Body of pancreas (tissue), 4 donors: Measurements from ENCODE around the gene SCRG1. TPM values are rescaled to one million over a fixed set of nuclear protein-coding genes. Genes with fewer than 3 reads are reported as not detected.

Experiments used
- ATAC-seq: fragments of 150-250 bp; one replicate; pipeline ENCODE4 v1.9.1; 2016
- DNase-seq, 4 donors: peaks; one replicate each; pipeline ENCODE4 v3.0.0-alpha.2; 2019
- H3K27ac ChIP-seq, 4 donors: fragments of 200-600 bp; sonication (generic); 1 replicate in 3 of 4; 2 replicates in 1 of 4; pipeline versions ENCODE4 v1.5.1 to v1.6.1; 2016 to 2019; ENCODE audit warnings: mild to moderate bottlenecking in 1 of 4, mixed read lengths in 1 of 4, moderate library complexity in 1 of 4
- H3K27me3 ChIP-seq, 2 donors: fragments of 200-600 bp; sonication (generic); one replicate each; pipeline ENCODE4 v1.6.0; 2016; ENCODE audit warnings: mild to moderate bottlenecking in 1 of 2
- H3K36me3 ChIP-seq, 2 donors: fragments of 200-600 bp; sonication (generic); replicated peaks in 1 of 2; 2 replicates each; pipeline ENCODE4 v1.5.1; 2016; ENCODE audit warnings: low read depth in 2 of 2; ENCODE audit not compliant: insufficient read depth in 1 of 2
- H3K4me1 ChIP-seq: fragments of 200-600 bp; sonication (generic); one replicate; pipeline ENCODE4 v1.6.0; 2016
- H3K4me3 ChIP-seq, 2 donors: fragments of 200-600 bp; sonication (generic); 1 replicate in 1 of 2; 2 replicates in 1 of 2; pipeline ENCODE4 v1.5.1; 2016 to 2019
- H3K9me3 ChIP-seq, 3 donors: fragments of 200-600 bp; sonication (generic); 1 replicate in 2 of 3; 2 replicates in 1 of 3; pipeline ENCODE4 v1.5.1; 2016
- CTCF ChIP-seq, 7 experiments: fragments of 450-650 bp in 4 of 7; fragments of 200-600 bp in 3 of 7; sonication (generic) in 3 of 7; IDR thresholded peaks; one replicate each; pipeline ENCODE4 v1.5.1; 2016 to 2019; ENCODE audit warnings: antibody characterized with exemption in 7 of 7
- POLR2A ChIP-seq, 3 donors: fragments of 450-650 bp; IDR thresholded peaks; one replicate each; pipeline ENCODE4 v1.6.1; 2016; ENCODE audit warnings: antibody characterized with exemption in 3 of 3, mild to moderate bottlenecking in 2 of 3
- WGBS, 2 donors: methylation state at CpG; one replicate each; pipeline ENCODE4 v1.1.5; 2017; 5-methylcytosine and 5-hydroxymethylcytosine counted together
- intact Hi-C: fragments of 100-400 bp; cut with DNase I; formaldehyde crosslinking; loops from one replicate; pipeline ENCODE4 v1.15.1; 2023
- total RNA-seq, 2 donors: library from RNA; depleted of rRNA; stranded (reverse); fragments of >200 nt; gene quantifications; one replicate each; pipeline ENCODE4 v1.1.0, GENCODE V29; 2016

The SCRG1 gene
- total RNA-seq, 2 donors from 2014 or later = not detected

DNA sequence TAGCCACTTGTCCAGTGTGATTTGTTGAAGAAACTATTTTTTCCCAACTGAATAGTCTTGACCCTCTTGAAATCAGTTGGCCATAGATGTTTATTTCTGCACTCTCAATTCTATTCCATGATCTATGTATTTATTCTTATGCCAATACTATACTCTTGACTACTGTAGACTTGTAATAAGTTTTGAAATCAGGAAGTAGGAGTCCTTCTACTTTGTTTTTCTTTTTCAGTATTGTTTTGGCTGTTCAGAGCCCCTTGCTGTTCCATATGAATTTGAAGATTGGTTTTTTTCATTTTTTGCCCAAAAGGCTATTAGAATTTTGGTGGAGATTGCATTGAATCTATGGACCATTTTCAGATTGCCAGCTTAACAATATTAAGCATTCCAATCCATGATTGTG is 17.9 kb downstream of the SCRG1 start:
- intact Hi-C loops = no loop called here
- no peak for DNase-seq
- TF ChIP-seq POLR2A (IDR thresholded peaks at IDR 0.05) (no peak), CTCF (IDR thresholded peaks at IDR 0.05) (no peak)

DNA sequence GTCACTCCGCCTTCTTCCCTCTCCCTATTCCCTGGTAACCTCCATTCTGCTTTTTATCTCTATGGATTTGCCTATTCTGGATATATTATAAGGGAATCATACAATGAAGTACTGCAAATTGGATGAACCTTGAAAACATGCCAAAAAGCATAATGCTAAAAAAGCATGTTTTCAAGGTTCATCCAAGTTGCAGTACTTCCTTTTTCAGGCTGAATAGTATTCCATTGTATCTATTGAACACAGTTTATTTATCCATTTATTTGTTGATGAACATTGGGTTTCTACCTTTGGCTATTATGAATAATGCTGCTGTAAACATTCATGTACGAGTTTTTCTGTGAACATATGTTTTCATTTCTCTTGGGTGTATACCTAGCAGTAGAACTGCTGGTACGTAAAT is 19.0 kb downstream of the SCRG1 start:
- no peak for TF ChIP-seq CTCF (IDR thresholded peaks at IDR 0.05)
- no peak for TF ChIP-seq POLR2A (IDR thresholded peaks at IDR 0.05)
- ATAC-seq = no peak
- H3K9me3 ChIP-seq = no peaks in the 10 kb centered on the region
- DNase-seq = no peak
- no peak overlapping the region for H3K4me3 ChIP-seq
- no peaks in the 10 kb centered on the region for H3K36me3 ChIP-seq
- intact Hi-C loops = no loop called here
- H3K4me1 ChIP-seq = no peaks in the 10 kb centered on the region
- no peak overlapping the region for H3K27ac ChIP-seq
- 96% methylated on average over 3 of the region's 3 CpGs for WGBS, 2 donors
- no peaks in the 10 kb centered on the region for H3K27me3 ChIP-seq

More for the DNA sequence above, 17.9 kb downstream of the SCRG1 start:
- H3K36me3 ChIP-seq = no peaks in the 10 kb centered on the region
- no peak for ATAC-seq
- H3K9me3 ChIP-seq = no peaks in the 10 kb centered on the region
- no peaks in the 10 kb centered on the region for H3K4me1 ChIP-seq
- no peak overlapping the region for H3K27ac ChIP-seq
- H3K4me3 ChIP-seq = no peak overlapping the region
- no peaks in the 10 kb centered on the region for H3K27me3 ChIP-seq

- Histone ChIP-seq H3K36me3 (no peaks in the 10 kb centered on the region), H3K27me3 (no peaks in the 10 kb centered on the region), H3K4me3 (no peak overlapping the region), H3K27ac (no peak overlapping the region), H3K4me1 (peaks cover 11% of the 10 kb centered on the region), H3K9me3 (no peaks in the 10 kb centered on the region)
- intact Hi-C loops = no loop called here
- WGBS, 2 donors = 92 to 95% methylated on average over 2 of the region's 2 CpGs
- no peak for DNase-seq
- no peak for ATAC-seq
- TF ChIP-seq POLR2A (IDR thresholded peaks at IDR 0.05) (no peak), CTCF (IDR thresholded peaks at IDR 0.05) (no peak)
Observed at GRCh38 chr4:173374588-173374987, 24.3 kb downstream of the SCRG1 start.

- WGBS, 2 donors = 0 to 1% methylated on average over 46 to 51 of the region's 68 CpGs
- Histone ChIP-seq H3K27ac (peak overlapping the region; percentile 40 to 92 (median 78)), H3K27me3 (no peaks in the 10 kb centered on the region), H3K4me1 (peaks cover 11% of the 10 kb centered on the region), H3K36me3 (no peaks in the 10 kb centered on the region), H3K4me3 (peak overlapping the region; percentile 64 to 97), H3K9me3 (no peaks in the 10 kb centered on the region)
- TF ChIP-seq POLR2A (IDR thresholded peaks at IDR 0.05) (peak in 2 of 3 donors; percentile 64 to 68), CTCF (IDR thresholded peaks at IDR 0.05) (no peak)
- ATAC-seq (peak; percentile 14), DNase-seq (peak; percentile 67 to 80 (median 70))
- intact Hi-C loops = no loop called here
Observed at GRCh38 chr4:173371292-173372192, 27.4 kb downstream of the SCRG1 start.
